CD4-positive, alpha-beta T cell treated with Interleukin-4 for 4 hours (primary cell): ENCODE data around the gene CD55.

Experiments used
- DNase-seq: peaks from one replicate; pipeline ENCODE4 v3.0.0-alpha.2; 2020

Gene CD55

DNA sequence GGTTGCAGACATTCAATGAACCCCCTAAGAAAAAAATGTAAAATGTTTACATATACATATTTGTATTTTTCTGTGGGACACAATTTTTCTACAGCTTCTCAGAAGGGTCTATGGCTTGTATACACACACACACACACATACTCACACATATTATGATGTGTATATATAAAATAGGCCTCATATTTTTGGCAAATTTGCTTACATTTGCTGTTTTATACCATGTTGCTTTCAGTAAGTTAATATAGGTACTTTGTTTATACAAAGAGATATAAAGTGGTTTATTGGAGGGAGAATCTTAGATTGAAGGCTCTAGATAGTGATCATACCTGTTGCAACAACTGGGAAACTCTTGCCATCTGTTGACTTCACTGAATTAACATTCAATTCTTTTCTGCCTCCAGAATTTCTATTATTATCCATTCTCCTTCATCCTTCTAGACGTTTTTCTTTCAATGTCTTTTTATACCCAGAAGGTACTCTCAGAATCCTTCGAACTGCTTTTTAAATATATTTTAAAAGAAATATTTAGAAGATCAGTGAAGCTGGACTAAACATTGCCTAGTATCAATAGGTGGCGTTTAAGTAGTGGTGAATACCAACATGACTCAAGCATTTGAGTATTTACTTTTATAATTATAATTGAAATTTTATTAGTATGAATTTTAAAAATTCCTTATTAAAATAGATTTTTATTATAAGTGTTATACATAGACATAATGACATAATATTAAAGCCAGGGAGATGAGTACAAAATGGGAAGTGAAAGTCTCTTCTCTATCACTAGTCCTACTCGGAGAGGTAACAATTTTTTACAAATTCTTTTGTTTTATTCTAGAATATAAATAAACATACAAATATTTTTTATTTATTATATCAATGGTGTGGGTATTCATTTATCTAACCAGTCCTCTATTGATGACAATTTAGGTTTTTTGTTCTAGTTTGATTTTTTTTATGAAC, 10.2 kb downstream of the CD55 start:
- no peak for DNase-seq

DNA sequence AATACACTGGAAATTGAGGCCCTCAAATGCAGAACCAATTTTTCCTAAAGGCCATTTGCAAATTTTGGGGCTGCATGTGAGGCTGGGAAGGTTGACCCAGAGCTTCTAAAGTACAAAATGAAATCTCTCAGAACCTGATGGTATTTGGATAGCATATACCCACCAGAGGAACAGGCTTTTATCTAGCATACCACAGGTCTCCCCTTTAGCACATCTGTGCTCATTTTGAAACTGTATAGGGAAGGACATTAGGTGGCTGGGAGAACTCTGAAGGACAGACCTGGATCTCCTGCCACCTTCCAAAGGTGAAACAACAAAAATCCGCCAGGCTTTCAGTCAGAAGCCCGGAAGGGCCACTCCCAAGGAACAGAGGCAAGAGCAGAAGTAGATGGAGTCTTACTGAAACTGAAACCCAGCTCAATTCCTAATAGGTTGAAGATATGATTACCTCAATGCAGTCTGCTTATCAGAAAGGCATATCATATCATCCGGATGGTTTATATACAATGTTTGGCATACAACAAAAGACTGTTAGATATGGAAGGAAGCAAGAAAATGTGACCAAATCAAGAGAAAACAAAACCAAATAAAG, 11.6 kb downstream of the CD55 start:
- DNase-seq = no peak

DNA sequence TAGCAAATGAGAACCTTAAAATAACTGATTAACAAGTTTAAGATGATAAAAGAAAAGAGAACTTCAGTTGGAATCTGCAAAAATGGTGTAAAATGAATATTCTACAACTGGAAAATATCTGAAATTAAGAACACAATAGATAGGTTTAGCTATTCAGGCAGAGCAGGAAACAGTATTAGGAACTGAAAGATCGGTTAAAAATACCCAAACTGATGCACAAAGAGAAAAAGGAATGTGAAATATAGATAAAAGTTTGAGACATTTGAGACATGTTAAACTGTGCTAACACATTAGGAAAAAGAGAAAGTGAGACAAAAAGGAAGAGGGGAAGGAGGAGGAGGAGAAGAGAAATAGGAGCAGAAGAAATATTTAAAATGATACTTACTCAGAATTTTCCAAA, 12.1 kb downstream of the CD55 start:
- no peak for DNase-seq

DNA sequence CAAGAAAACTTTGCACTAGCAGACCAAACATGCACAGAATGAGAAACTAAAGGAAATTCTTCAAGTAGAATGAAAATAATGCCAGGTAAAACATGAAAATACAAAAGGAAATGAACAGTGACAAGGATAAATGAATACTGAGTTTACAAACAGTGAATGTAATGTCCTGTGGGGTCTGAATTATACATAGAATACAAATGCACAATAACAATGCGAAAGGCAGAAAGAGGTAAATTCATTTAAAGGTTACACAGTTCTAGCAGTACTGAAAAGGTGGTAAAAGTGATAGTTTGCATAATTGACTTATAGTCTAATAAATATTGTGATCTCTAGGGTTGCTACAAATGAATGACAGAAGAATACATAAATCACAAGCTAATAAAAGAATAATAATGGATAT, 12.9 kb downstream of the CD55 start:
- DNase-seq = no peak

DNA sequence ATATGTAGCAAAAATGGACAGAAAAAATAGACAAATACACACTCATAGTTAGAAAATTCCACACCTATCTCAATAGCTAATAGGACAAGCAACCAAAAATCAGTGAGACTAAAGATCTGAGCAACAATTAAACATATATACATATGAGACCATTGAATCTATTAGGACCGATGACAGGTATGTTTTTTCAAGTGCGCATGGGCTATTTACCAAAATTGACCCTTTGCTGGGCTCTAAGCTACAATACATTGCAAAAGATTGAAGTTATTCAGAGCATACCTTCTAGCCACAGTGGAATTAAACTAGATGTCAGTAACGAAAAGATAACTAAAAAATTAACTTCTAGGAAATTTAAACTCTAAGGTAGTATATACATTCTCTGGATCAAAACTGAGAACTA, 13.7 kb downstream of the CD55 start:
- no peak for DNase-seq

DNA sequence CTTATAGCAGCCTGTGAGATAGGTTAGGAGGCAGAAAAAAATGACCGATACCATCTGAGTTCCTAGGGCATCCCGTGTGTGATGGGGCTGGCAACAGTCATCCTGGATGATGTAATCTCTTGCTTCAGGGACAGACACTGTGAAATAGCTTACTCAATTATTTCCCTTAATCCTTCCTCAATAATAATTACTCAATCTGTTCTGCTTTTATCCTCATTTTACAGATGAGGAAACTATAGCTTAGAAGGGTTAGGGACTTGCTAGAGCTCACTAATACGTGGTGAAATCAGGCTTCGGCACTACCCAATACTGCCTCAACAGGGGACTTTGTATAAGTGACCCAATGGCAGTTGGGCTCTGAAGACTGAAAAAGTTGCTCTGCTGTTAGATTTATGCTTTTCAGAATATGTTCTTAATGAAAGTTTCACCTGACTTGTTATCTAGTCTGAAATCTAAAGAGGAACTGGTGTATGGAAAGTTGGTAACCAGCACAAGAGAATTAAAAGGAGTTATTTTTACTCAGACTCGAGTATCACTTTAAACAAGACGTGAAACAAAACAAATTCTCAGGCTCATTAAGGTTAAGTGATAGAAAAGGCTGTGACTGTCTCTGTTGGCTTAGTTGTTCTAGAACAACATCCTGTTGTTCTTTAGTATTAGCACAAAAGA, 14.4 kb downstream of the CD55 start:
- peak; percentile 48 for DNase-seq

DNA sequence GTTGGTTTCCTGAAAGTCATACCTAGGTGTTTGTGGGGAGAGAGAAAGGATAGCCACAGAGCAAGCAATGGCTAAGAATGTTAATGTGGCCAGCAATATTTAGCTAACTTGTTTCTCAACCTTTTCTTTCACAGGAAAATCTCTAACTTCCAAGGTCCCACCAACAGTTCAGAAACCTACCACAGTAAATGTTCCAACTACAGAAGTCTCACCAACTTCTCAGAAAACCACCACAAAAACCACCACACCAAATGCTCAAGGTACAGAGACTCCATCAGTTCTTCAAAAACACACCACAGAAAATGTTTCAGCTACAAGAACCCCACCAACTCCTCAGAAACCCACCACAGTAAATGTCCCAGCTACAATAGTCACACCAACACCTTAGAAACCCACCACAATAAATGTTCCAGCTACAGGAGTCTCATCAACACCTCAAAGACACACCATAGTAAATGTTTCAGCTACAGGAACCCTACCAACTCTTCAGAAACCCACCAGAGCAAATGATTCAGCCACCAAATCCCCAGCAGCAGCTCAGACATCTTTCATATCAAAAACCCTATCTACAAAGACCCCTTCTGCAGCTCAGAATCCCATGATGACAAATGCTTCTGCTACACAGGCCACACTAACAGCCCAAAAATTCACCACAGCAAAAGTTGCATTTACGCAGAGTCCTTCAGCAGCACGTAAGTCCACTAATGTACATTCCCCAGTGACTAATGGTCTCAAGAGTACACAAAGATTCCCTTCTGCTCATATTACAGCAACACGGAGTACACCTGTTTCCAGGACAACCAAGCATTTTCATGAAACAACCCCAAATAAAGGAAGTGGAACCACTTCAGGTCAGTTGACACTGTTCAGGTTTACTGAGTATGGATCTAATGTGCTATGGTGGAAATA, 15.3 kb downstream of the CD55 start:
- DNase-seq = peak; percentile 80

DNA sequence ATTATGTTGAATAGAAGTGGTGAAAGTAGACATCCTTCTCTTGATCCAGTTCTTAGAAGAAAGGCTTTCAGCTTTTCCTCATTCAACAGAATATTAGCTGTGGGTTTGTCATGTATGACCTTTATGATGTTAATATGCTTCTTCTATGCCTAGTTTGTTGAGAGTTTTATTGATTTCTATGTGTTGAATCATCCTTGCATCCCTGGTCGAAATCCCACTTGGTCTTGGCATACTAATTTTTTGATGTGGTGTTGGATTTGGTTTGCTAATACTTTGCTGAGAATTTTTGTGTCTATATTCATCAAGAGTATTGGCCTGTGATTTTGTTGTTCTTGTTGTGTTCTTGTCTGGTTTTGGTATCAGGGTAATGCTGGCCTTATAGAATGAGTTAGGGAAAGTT, 20.9 kb downstream of the CD55 start:
- no peak for DNase-seq

DNA sequence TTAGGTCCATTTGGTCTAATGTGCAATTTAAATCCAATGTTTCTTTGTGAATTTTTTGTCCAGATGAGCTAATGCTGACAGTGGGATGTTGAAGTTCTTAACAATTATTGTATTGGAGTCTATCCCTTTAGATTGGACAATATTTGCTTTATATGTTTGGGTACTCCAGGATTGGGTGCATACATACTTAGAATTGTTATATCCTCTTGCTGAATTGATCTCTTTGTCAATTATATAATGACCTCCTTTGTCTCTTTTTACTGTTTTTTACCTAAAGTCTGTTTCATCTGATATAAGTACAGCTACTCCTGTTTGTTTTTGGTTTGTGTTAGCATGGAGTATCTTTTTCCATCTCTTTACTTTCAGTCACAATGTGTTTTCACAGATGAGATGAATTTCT, 22.2 kb downstream of the CD55 start:
- no peak for DNase-seq

DNA sequence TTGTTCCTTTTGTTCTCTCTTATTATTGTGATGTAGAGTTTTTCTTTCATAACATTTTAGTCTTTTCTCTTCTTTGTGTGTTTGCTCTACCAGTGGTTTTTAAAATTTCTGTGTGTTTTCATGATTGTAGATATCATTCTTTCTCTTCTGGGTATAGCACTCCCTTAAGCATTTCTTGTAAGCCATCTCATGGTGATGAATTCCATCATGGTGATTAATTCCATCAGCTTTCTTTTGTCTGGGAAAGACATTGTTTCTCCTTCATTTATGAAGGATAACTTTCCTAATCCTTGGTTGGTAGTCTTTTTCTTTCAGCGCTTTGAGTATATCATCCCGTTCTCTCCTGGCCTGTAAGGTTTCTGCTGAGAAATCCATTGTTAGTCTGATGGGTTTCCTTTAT, 22.7 kb downstream of the CD55 start:
- DNase-seq = no peak

DNA sequence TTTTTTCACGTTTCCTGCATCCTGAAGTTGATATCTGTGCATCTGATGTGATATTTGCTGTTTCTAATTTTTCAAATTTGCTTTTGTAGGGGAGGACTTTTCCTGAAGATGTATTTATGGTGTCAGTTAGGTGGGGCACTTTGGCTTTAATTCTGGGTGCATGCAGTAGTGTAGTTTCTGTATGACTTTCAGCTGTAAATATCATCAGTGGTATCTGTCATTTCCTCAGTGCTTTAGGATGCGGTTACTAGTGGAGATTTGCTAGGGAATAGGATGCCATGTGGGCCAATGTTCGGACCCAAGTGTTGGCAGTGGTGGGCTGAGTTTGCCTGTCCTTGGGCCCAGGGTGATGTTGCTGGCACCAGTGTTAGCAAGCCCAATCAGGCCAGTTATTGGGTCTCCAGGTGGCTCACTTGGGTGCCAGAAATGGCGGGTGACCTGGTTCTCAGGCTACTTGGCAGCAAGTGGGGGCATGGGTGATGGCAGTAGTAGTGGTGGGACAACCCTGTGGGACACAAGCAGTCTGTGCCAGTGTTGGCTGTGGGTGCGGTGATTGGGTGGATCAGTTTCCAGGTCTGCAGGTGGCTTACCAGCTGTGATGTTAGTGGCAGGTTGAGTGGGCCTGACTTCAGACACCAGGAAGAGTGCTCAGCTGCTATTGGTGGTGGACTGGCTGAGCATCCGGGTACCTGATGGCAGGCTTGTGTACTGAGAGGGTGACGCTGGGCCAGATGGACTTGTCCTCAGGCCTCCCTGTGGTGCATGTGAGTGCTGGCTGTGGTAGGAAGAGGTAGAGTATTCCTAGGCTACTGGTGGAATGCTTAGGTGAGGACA, 24.4 kb downstream of the CD55 start:
- DNase-seq = no peak

DNA sequence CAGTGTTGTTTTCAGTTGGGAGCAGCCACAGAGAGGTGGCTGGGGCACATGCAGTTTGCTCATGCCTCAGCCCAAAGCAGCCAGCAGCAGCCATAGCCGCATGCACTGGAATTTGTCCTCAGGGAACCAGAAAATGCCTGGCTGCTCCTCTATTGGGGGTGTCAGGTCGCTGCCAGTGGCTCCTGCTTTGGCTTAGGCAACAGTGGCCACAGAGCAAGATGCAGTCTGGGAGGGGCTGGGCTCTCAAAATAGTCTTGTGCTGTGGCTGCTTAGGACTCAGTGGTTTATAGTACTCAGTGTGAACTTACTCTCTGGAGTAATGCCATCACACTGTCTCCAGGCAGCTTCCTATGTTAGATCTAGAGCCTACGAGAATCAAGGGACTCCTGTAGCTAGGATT, 25.0 kb downstream of the CD55 start:
- DNase-seq = no peak

DNA sequence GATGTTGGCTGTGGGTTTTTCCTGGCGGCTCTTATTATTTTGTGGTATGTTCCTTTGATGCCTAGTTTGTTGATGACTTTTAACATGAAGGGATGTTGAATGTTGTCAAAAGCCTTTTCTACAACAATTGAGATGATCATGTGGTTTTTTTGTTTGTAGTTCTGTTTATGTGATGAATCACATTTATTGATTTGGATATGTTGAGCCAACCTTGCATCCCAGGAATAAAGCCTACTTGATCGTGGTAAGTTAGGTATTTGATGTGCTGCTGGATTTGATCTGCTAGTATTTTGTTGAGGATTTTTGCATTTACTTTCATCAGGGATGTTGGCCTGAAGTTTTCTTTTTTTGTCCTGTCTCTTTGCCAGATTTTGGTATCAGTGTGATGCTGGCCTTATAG, 28.5 kb downstream of the CD55 start:
- no peak for DNase-seq

DNA sequence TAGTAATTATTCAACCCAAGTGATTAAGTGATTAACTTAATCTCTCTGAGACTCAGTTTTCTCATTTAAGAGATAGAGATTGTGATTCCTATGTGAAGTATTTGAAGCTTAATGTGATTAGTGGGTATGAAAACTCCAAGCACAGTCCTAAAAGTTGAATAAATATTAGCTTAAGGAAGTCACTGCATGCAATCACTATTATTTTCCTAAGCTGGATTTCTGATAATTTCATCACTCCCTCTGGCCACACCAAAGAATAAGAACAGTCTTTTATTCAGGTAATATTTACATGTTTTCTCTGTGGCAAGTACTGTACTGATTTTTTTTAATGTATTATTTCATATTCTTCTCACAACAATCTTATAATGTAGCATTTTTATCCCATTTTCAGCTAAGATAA, 31.1 kb downstream of the CD55 start:
- no peak for DNase-seq

DNA sequence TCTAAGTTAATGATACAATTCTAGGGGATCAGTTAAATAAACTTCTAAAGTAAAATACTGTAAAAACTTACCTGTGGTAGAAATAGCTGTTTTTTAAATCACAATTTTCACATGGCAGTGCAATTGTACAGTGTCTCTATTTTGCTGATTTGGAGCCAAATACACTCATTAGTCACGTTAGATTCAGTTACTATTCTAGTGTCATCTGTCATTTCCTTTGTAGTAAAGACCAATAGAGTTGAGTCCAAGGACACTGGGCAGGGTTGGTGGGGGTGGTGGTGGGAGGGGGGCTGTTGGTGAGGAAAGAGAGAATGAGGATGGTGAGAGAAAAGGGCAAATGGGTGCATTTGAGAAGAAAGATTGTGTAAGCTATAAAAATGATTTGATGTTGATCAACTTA, 33.6 kb downstream of the CD55 start:
- no peak for DNase-seq

DNA sequence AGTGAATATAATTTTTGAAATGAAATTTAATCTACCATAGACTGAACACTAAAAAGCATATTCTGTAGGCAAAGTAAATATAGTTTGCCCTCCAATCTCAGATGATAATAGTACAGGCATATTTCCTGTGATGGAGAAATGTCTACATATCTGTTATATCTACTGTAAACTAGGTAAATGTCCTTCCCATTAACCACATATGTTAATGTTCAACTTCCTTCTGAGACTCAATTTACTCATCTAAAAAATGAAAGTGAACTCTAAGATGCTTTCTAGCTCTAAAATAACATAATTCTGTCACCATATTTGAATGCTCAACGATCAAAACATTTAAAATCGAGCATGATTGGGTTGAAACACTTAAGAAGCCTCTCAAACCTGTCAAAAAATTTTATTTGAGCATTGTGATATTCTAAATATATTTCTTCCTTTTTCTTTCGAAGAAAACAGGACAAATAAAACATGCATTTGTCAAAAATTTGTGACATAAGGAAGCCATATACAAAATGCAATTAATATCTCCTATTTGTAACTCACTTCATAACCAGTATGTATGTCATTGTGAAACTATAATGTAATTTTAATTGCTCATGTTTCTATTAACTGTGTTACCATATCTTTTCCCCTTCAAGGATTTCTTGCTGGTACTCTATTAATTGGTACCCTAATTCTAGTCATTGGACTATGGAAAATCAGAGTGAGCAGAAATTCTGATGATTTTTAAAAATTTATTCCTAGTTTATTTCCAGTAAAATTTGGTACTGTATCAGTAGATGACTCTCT, 34.2 kb downstream of the CD55 start:
- DNase-seq = no peak

DNA sequence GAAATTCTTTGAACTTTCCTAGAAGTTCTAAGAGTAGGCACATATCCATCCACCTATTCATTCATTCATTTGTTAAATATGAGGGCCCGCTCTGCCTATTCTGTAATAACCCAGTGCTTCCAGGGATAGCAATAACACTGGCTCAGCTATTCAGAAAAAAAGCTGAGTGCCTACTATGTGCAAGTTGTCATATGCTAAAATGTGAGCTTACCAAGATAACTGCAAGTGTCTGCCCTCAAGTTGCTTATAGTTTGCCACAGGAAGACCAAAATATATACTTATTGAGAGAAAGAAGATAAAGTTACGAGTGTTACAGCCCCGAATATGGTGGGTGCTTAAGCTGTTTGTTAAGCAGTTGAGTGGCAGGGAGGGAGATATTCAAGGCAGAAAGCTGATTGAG, 39.6 kb downstream of the CD55 start:
- DNase-seq = no peak

DNA sequence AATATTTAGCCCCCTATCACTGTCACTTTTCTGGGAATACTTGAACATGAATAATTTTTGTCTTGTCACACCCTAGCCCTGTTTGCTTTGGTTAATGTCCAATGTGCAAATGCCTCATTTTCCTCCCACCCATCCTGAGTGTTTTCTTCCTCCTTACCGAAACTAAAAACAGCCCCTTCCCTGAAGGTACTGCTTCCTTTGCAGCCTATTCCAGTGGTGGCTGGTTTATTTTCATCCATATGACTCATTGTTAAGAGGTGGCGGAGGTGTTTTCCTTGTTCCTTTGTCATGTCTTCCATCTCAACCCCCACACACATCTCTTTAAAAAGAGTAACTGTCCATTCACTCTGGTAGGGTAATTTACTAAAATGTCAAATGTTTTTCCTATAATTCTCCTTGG, 40.4 kb downstream of the CD55 start:
- DNase-seq = no peak

DNA sequence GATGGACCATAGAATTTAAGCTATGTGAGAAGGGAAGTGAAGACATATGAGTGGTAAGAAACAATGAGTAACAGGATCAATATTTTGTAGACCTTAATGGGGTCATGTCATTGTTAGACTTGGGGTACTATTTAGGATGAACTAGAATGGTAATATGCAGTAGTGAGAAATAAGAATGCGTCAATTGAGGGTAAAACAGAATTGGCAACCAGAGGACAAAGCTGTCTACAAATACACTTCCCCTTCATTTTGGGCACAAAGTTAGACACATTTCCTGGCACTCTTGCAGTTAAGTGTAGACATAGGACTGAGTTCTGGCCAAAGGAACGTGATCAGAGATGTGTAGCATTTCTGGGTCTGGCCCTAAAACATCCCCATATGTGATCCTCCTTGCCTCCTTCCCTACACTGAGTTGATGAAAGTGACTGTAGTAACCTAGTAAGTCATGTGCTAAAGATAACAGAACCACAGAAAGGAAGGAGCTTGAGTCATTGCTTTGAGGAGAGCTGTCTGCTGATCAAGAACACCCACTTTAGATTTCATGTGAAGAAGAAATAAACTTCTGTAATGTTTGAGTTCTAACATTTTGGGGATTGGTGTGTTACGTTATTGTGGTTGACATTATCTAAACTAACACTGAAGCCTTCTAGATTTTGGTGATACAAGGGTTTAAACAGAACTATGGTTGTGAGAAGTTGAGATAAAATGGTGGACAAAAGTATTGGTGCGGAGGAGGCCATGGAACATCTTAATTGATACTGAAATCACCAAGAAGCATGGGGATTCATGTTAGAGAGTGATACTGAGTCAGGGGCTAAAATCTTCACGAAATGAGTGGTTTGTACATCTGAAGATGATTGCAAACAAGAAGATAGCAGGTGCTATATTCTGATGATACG, 41.7 kb downstream of the CD55 start:
- peak; percentile 59 for DNase-seq

DNA sequence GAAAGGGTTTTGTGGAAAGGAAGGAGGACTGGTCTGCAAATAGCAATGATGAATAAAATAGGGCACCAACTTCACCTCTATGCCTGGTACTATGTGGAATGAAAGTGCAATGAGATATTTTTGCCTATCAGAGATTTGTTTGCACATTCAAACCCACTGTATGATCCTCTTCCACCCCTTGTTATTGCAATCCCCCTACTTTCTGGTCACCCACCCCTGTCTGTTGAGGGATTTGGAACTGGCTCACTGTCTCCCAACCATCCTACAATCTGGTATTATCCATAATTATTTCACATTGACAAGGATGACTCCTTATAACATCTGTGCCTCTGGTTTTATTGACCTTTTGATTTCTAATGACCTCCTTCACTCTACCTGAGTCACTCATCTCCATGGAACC, 42.4 kb downstream of the CD55 start:
- no peak for DNase-seq
